ENCODE results near the gene ZNF710. TPM values are rescaled to one million over a fixed set of nuclear protein-coding genes. Genes with fewer than 3 reads are reported as not detected.

Gene ZNF710
- total RNA-seq, 2 experiments from 2014 or later: 13.8 to 19.0 TPM

- Histone ChIP-seq H3K27ac (ENCODE audit: low read depth, low read length, poor library complexity, severe bottlenecking) (no peak overlapping the region), H3K4me1 (ENCODE audit: insufficient read depth, low read length, poor library complexity, severe bottlenecking) (peaks cover 28% of the 10 kb centered on the region), H3K9me3 (ENCODE audit: low read length) (peaks cover 4% of the 10 kb centered on the region; the same call in 1 of the 2 replicates), H2AFZ (ENCODE audit: low read length) (no peak overlapping the region), H3K9me2 (ENCODE audit: insufficient read depth, low read length) (no peaks in the 10 kb centered on the region), H3K4me3 (ENCODE audit: low read depth, low read length, poor library complexity, severe bottlenecking) (no peak overlapping the region), H3K36me3 (ENCODE audit: insufficient read depth, low read length) (peaks cover 22% of the 10 kb centered on the region), H4K20me1 (ENCODE audit: insufficient read depth, low read length) (0 out of 2 replicates have a peak, but pooled peaks cover 4% of the 10 kb centered on the region), H3K79me2 (ENCODE audit: insufficient read depth, low read depth, low read length) (peaks cover 47% of the 10 kb centered on the region; the same call in 1 of the 2 replicates), H3K4me2 (ENCODE audit: low read length) (no peak overlapping the region)
- TF ChIP-seq EZH2phosphoT487 (IDR thresholded peaks at IDR 0.05; ENCODE audit: borderline replicate concordance, low read depth, low read length): no peak
- no peak for TF ChIP-seq CTCF (conservative IDR thresholded peaks at IDR 0.05; ENCODE audit: low read length)
- BruUV-seq (replicated peaks): no TSS peak
- ChIA-PET CTCF (ENCODE audit: unreplicated experiment) (no interaction called here), POLR2A (interaction anchor here (1.2 kb wide), 1 partner anchor 11 kb away, joined by 5 read pairs; no protein-coding TSS in a partner anchor)
- DNase-seq (ENCODE audit: low spot score): no peak
- intact Hi-C loops (cut with micrococcal nuclease; ENCODE audit: unreplicated experiment): no loop called here
These were observed 5.3 kb downstream of the ZNF710 start for GRCh38 chr15:90006217-90007075.

- H3K79me2 ChIP-seq (ENCODE audit: insufficient read depth, low read depth, low read length): peaks cover 53% of the 10 kb centered on the region
- CTCF ChIA-PET (ENCODE audit: unreplicated experiment): no interaction called here
- peaks cover 10% of the 10 kb centered on the region; the same call in 1 of the 2 replicates for H3K9me3 ChIP-seq (ENCODE audit: low read length)
- H3K4me2 ChIP-seq (ENCODE audit: low read length): no peak overlapping the region
- intact Hi-C loops (cut with micrococcal nuclease; ENCODE audit: unreplicated experiment): no loop called here
- H2AFZ ChIP-seq (ENCODE audit: low read length): no peak overlapping the region
- no peaks in the 10 kb centered on the region for H3K9me2 ChIP-seq (ENCODE audit: insufficient read depth, low read length)
- no peak overlapping the region for H3K27ac ChIP-seq (ENCODE audit: low read depth, low read length, poor library complexity, severe bottlenecking)
- H3K4me1 ChIP-seq (ENCODE audit: insufficient read depth, low read length, poor library complexity, severe bottlenecking): peaks cover 28% of the 10 kb centered on the region
- 0 out of 2 replicates have a peak, but pooled peaks cover 4% of the 10 kb centered on the region for H4K20me1 ChIP-seq (ENCODE audit: insufficient read depth, low read length)
- TF ChIP-seq EZH2phosphoT487 (IDR thresholded peaks at IDR 0.05; ENCODE audit: borderline replicate concordance, low read depth, low read length) (no peak), CTCF (conservative IDR thresholded peaks at IDR 0.05; ENCODE audit: low read length) (no peak)
- H3K4me3 ChIP-seq (ENCODE audit: low read depth, low read length, poor library complexity, severe bottlenecking): no peak overlapping the region
- peaks cover 28% of the 10 kb centered on the region for H3K36me3 ChIP-seq (ENCODE audit: insufficient read depth, low read length)
- POLR2A ChIA-PET: interaction anchor here (1.2 kb wide), 1 partner anchor 10 kb away, joined by 5 read pairs; no protein-coding TSS in a partner anchor
- BruUV-seq (replicated peaks): no TSS peak
- DNase-seq (ENCODE audit: low spot score): no peak
These were observed 5.9 kb downstream of the ZNF710 start for GRCh38 chr15:90007076-90007460.

GRCh38 chr15:90008607-90009006, 7.5 kb downstream of the ZNF710 start:
- Histone ChIP-seq H3K4me3 (ENCODE audit: low read depth, low read length, poor library complexity, severe bottlenecking) (no peak overlapping the region), H3K36me3 (ENCODE audit: insufficient read depth, low read length) (peaks cover 28% of the 10 kb centered on the region), H4K20me1 (ENCODE audit: insufficient read depth, low read length) (0 out of 2 replicates have a peak, but pooled peaks cover 4% of the 10 kb centered on the region), H3K9me3 (ENCODE audit: low read length) (peaks cover 20% of the 10 kb centered on the region; the same call in 1 of the 2 replicates), H3K4me2 (ENCODE audit: low read length) (no peak overlapping the region), H2AFZ (ENCODE audit: low read length) (no peak overlapping the region), H3K79me2 (ENCODE audit: insufficient read depth, low read depth, low read length) (peaks cover 53% of the 10 kb centered on the region), H3K27ac (ENCODE audit: low read depth, low read length, poor library complexity, severe bottlenecking) (no peak overlapping the region), H3K4me1 (ENCODE audit: insufficient read depth, low read length, poor library complexity, severe bottlenecking) (peaks cover 15% of the 10 kb centered on the region), H3K9me2 (ENCODE audit: insufficient read depth, low read length) (no peaks in the 10 kb centered on the region)
- ChIA-PET CTCF (ENCODE audit: unreplicated experiment) (no interaction called here), POLR2A (no interaction called here)
- intact Hi-C loops (cut with micrococcal nuclease; ENCODE audit: unreplicated experiment): no loop called here
- TF ChIP-seq EZH2phosphoT487 (IDR thresholded peaks at IDR 0.05; ENCODE audit: borderline replicate concordance, low read depth, low read length) (no peak), CTCF (conservative IDR thresholded peaks at IDR 0.05; ENCODE audit: low read length) (no peak)
- DNase-seq (ENCODE audit: low spot score): no peak
- BruUV-seq (replicated peaks): no TSS peak

Measured in OCI-LY7 (cell line).